NCI-H146 treated with DMSO at 0.1 percent for 48 hours (cell line): Measurements from ENCODE around the gene CEACAM19.
"Not testable (repeated sequence)": the region's sequence is repeated elsewhere in the genome, so short reads cannot be mapped to it uniquely, and the experiment has no call there.

Experiments
- DNase-seq: peaks from one replicate; lab custom pipeline; 2025; ENCODE audit not compliant: unreplicated experiment; lab: John Stamatoyannopoulos, UW

Gene CEACAM19

GRCh38 chr19:44671400-44671799 is at the start of gene CEACAM19:
CEACAM19 (plus strand) TSS chr19:44671482; CDS start chr19:44671932, 450 bp downstream.
- no peak for DNase-seq

DNA sequence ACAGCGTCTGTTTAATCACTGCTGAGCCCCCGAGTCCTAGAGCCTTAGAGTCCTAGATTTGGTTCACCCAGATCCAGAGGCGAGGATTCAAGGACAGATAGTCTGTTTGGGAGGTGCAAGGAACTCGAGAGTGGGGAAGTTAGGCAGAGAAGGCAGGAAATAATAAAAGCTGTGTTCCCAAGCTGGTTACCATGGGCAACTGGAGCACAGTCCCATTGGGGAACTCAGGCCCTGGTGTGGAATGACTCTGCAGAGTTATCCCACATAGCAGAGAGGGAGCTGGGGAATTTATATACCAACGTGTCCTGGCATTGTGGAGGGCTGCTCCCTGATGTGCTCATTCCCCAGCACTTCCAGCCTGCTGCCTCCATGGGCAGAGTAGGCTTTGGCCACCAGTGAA is 48.2 kb upstream of the CEACAM19 start:
- no peak for DNase-seq

GRCh38 chr19:44623626-44624025 is 47.7 kb upstream of the CEACAM19 start:
- no peak for DNase-seq

DNA sequence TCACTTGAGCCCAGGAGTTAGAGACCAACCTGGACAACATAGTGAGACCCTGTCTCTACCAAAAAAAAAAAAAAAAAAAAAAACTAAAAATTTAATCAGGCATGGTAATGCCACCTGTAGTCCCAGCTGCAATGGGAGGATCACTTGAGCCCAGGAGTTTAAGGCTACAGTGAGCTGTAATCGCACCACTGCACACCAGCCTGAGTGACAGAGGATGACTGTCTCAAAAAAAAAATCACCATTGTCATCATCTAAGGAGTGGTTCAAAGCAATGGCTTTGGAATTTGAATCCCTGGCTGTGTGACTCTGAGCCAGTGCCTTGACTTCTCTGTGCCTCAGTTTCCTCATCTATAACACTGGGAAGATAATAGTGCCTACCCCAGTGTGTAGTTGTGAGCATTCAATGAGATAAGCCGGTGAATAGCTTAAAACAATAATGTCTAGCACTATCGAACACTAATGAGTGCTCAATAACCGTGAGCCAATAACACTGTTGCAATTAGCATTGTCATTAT is 46.4 kb upstream of the CEACAM19 start:
- DNase-seq = no peak

- not testable (repeated sequence) for DNase-seq
These were observed 45.6 kb upstream of the CEACAM19 start for GRCh38 chr19:44625637-44626036.

DNA sequence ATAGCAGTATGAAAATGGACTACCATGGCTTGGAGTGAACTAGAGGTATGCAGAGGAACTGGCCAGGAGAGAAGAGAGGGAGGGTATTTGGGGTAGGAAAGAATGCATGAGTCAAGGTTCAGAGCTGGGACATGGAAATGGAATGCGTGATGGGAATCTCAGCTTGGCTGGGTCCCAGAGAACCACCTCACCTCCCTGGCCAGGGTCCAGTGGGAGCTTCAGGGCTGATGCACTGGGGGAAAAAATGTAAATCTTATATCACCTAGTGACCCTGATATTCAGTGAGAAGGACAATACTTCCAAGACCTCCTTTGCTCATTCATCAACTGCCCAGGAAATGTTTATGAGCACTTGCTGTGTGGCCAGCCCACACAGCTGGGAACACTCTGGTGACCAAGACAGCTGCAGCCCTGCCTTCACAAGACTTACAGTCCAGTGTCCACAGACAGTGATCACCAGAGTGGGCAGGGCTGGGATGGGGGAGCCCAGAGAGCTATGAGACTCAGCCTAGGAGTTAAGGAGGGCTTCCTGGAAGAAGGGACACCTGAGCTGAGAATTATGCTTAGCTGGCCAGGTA is 45.1 kb upstream of the CEACAM19 start:
- DNase-seq = no peak

GRCh38 chr19:44627631-44628030 is 43.7 kb upstream of the CEACAM19 start:
- DNase-seq = no peak

GRCh38 chr19:44628793-44629192 is 42.5 kb upstream of the CEACAM19 start:
- no peak for DNase-seq

DNA sequence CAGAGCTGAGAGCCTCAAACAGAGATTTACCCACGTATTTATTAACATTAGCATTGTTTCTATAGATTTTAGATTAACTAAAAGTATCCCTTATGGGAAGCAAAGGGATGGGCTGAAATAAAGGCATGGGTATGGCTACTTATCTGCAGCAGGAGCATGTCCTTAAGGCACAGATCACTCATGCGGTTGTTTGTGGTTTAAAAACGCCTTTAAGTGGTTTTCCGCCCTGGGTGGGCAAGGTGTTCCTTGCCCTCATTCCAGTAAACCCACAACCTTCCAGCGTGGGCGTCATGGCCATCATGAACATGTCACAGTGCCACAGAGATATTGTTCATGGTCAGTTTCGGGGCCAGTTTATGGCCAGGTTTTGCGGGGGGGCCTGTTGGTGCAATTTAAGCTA is 39.7 kb upstream of the CEACAM19 start:
- DNase-seq = not testable (repeated sequence)

GRCh38 chr19:44634058-44634457 is 37.2 kb upstream of the CEACAM19 start:
- not testable (repeated sequence) for DNase-seq

DNA sequence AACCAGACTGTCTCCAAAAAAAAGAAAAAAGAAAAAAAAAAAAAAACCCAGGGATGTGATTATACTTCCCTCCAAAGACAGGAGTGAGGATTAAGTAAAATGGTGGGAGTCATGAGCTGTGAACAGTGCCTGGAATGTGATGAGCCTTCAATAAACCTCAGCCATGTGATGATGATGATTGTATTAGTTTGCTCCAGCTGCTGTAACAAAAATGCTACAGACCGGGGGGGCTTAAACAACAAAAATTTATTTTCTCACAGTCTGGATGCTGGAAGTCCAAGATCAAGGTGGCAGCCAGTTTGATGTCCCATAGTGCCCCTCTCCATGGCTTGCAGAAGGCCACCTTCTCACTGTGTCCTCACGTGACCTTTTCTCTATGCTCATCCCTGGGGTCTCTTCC is 36.5 kb upstream of the CEACAM19 start:
- no peak for DNase-seq

- DNase-seq = no peak
These were observed 35.5 kb upstream of the CEACAM19 start for GRCh38 chr19:44635581-44636438.

GRCh38 chr19:44636439-44637389 is 34.6 kb upstream of the CEACAM19 start:
- no peak for DNase-seq

DNA sequence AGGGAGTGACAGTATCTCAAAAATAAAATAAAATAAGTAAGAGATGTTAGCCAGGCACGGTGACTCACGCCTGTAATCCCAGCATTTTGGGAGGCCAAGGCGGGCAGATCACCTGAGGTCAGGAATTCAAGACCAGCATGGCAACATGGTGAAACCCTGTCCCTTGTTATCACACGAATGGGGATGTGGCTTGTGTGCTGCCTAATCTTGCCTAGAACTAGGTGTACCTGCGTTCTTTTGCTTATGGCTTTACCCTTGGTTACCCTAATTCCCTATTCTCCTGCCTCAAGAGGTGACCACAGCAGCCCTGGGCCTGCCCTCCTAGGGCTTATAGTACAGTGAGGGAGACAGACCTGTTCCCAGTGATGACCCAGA is 33.9 kb upstream of the CEACAM19 start:
- no peak for DNase-seq

DNA sequence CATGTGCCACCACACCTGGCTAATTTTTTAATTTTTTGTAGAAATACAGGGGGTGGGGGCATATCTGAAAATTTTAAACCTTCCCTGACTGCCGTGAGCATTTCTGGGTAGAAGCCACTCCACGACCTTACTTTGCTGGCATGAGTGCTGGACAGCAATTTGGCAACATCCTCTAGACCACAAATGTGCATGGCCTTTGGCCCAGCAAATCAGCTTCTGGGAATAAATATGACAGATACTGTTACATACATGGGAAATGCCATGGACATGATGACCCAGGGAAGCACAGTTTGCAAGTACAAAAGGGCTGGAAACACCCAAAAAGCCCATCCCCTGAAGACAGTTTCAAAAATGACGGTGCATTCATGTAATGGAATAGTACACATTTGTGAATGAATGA is 30.8 kb upstream of the CEACAM19 start:
- DNase-seq = no peak

DNA sequence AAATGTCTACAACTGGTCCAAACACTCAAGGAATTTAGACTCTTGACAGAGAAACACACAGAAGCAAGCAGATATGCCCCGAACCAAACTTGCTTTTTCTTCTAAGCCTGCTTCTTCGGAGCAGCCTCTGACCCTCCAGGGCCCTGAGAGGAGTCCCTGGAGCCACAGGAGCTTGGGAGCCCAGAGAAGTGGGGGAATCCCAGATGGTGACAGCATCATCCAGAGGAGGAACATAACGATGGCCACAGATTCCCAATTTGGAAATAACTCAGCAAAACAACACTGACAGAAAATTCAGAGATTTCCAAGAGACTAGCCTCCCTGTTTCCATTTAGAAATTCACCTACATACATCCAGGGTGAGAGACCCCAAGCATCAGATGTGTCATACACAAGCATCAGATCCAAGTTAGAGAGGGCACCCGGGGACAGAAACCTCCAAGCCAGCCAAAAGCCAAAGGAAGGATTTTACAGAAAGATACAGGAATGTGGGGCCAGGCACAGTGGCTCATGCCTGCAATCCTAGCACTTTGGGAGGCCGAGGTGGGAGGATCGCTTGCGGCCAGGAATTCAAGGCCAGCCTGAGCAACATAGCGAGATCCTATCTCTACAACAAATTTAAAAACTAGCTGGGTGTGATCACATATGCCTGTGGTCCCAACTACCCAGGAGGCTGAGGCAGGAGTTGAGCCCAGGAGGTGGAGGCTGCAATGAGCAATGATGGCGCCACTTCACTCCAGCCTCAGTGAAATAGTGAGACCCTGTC is 29.6 kb upstream of the CEACAM19 start:
- no peak for DNase-seq

GRCh38 chr19:44642377-44642776 is 28.9 kb upstream of the CEACAM19 start:
- no peak for DNase-seq

DNA sequence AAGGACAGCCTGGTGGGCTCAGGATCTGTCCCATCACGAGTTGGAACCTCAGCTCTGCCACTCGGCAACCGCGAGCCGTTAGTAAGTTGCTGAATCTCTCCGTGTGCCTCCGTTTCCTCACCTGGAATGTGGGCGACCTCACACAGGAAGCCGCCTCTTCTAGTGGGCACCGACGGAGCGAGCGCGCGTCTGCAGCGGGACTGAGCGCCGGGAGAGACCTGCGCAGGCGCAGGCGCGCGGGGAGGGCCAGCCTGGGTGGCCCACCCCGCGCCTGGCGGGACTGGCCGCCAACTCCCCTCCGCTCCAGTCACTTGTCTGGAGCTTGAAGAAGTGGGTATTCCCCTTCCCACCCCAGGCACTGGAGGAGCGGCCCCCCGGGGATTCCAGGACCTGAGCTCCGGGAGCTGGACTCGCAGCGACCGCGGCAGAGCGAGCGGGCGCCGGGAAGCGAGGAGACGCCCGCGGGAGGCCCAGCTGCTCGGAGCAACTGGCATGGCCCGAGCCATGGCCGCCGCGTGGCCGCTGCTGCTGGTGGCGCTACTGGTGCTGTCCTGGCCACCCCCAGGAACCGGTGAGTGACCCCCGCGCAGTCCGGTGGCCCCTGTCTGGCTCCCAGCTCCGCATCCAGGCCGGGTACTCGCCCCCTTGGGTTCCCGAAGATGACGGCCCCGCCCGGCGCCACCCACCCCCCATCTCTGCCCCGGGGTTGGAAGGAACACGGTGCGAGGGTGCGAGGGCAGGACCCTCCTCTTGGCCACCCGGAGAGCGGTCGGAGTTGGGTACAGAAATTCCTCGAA is 27.5 kb upstream of the CEACAM19 start, which contains the start of gene PVR:
TSS of gene PVR (plus strand) at position 306 of the 797 bp plus-strand sequence. CDS start at position 493, 187 bp downstream.
- peak; percentile 80 for DNase-seq

DNA sequence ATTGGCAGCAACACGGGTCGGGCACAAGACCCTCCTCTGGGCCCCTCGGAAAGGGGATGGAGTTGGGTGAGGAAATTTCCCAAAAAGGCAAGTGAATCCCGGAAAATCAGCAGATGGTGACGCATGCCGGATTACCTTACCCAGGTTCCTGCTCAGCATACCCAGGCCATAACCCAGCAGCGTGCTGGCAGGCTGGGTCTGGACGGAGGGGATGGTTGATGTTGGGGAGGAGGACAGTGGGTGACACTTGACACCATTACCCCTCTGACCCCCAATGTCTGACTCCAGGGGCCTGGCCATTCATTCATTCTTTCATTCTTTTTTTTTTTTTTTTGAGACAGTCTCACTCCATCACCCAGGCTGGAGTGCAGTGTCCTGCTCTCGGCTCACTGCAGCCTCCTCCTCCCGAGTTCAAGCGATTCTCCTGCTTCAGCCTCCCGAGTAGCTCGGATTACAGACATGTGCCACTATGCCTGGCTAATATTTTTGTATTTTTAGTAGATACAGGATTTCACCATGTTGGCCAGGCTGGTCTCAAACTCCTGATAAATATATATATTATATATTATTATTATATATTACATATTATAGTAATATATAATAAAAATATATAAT is 26.8 kb upstream of the CEACAM19 start:
- peak; percentile 36 for DNase-seq
